Stomach (tissue), 9 donors: ENCODE data around the gene DDX5. TPM values are rescaled to one million over a fixed set of nuclear protein-coding genes. Genes with fewer than 3 reads are reported as not detected.

ENCODE experiments used
- DNase-seq, 2 donors: peaks; one replicate each; pipeline versions ENCODE4 v3.0.0 to v3.0.0-alpha.2; 2013 to 2019
- H3K27ac ChIP-seq, 5 donors: fragments of 200-600 bp in 4 of 5; sonication (generic) in 4 of 5; one replicate each; pipeline ENCODE4 v1.5.1; 2013 to 2019; ENCODE audit warnings: mild to moderate bottlenecking in 1 of 5, moderate library complexity in 1 of 5
- H3K27me3 ChIP-seq, 3 donors: fragments of 200-600 bp; sonication (generic); one replicate each; pipeline ENCODE4 v1.5.1; 2017 to 2019; ENCODE audit warnings: mixed run types in 1 of 3
- H3K36me3 ChIP-seq, 4 donors: fragments of 200-600 bp; sonication (generic); 1 replicate in 3 of 4; 2 replicates in 1 of 4; pipeline ENCODE4 v1.5.1; 2016 to 2019
- H3K4me1 ChIP-seq, 4 donors: fragments of 200-600 bp; sonication (generic); one replicate each; pipeline ENCODE4 v1.5.1; 2016 to 2019
- H3K4me3 ChIP-seq, 4 donors: fragments of 200-600 bp; sonication (generic) in 3 of 4; one replicate each; pipeline ENCODE4 v1.5.1; 2016 to 2019; ENCODE audit warnings: mild to moderate bottlenecking in 1 of 4
- H3K9me3 ChIP-seq, 4 donors: fragments of 200-600 bp; sonication (generic); one replicate each; pipeline ENCODE4 v1.5.1; 2016 to 2019
- CTCF ChIP-seq, 7 experiments: fragments of 450-650 bp in 4 of 7; fragments of 200-600 bp in 3 of 7; sonication (generic) in 3 of 7; IDR thresholded peaks; one replicate each; pipeline ENCODE4 v1.5.1; 2016 to 2019; ENCODE audit warnings: antibody characterized with exemption in 7 of 7, control low read depth in 2 of 7, mild to moderate bottlenecking in 1 of 7
- EP300 ChIP-seq: sonication (generic); formaldehyde crosslinking; IDR thresholded peaks from one replicate; pipeline ENCODE4 v1.6.1; 2017; ENCODE audit warnings: antibody characterized with exemption
- POLR2A ChIP-seq, 4 donors: fragments of 450-650 bp; IDR thresholded peaks; one replicate each; pipeline ENCODE4 v1.6.1; 2016; ENCODE audit warnings: antibody characterized with exemption in 4 of 4, control low read depth in 2 of 4, mild to moderate bottlenecking in 1 of 4, moderate library complexity in 1 of 4
- POLR2AphosphoS5 ChIP-seq, 3 donors: sonication (generic); formaldehyde crosslinking; IDR thresholded peaks; one replicate each; pipeline ENCODE4 v1.6.1; 2016; ENCODE audit warnings: antibody characterized with exemption in 3 of 3
- WGBS, 5 donors: extraction: QIAGEN DNeasy Blood & Tissue Kit in 3 of 5; methylation state at CpG; one replicate each; pipeline versions ENCODE4 v1.1.5 to v1.1.7; 2013 to 2018; 5-methylcytosine and 5-hydroxymethylcytosine counted together
- intact Hi-C: fragments of 100-400 bp; cut with DNase I; formaldehyde crosslinking; loops from one replicate; pipeline ENCODE4 v1.15.1; 2023; ENCODE audit warnings: low total_unique reads
- polyA plus RNA-seq, 3 donors: library from polyadenylated mRNA; stranded (reverse); fragments of 200-250 nt; gene quantifications; one replicate each; pipeline ENCODE4 v1.2.3, GENCODE V29; 2013
- total RNA-seq, 5 donors: library from RNA; depleted of rRNA; stranded (reverse); fragments of >200 nt; gene quantifications; one replicate each; pipeline versions ENCODE4 v1.1.0 to v1.2.3, GENCODE V29; 2014 to 2016
- donor health status: healthy with polysubstance abuse.
- donor health status: Bipolar disorder and iron deficiency.
- donor health status: healthy.

DDX5 gene
- total and polyA plus RNA-seq, 8 donors, result 208 to 1,284 (median 528) TPM

- intact Hi-C loops, result no loop called here
- no peak for TF ChIP-seq CTCF (IDR thresholded peaks at IDR 0.05)
- no peak for TF ChIP-seq EP300
- no peak for TF ChIP-seq POLR2A (IDR thresholded peaks at IDR 0.05)
- TF ChIP-seq POLR2AphosphoS5 (IDR thresholded peaks at IDR 0.05), result no peak
- Histone ChIP-seq H3K27ac (no peak overlapping the region), H3K27me3 (no peaks in the 10 kb centered on the region), H3K9me3 (no peaks in the 10 kb centered on the region), H3K36me3 (peaks cover 75 to 100% (median 99%) of the 10 kb centered on the region in 4 donors), H3K4me3 (no peak overlapping the region), H3K4me1 (no peaks in the 10 kb centered on the region)
- peak in 1 of 2 donors; percentile 10 for DNase-seq
- 80 to 89% (median 88%) methylated on average over 3 of the region's 3 CpGs for WGBS, 5 donors
Measured at GRCh38 chr17:64534187-64534586, 28.1 kb upstream of the DDX5 start.

GRCh38 chr17:64533784-64534183 lies 27.7 kb upstream of the DDX5 start:
- H3K4me3 ChIP-seq, result no peak overlapping the region
- H3K27me3 ChIP-seq, result no peaks in the 10 kb centered on the region
- no peak overlapping the region for H3K27ac ChIP-seq
- no peak for DNase-seq
- intact Hi-C loops, result no loop called here
- 80 to 91% (median 87%) methylated on average over 2 of the region's 2 CpGs for WGBS, 5 donors
- TF ChIP-seq POLR2A (IDR thresholded peaks at IDR 0.05) (no peak), POLR2AphosphoS5 (IDR thresholded peaks at IDR 0.05) (no peak), EP300 (no peak), CTCF (IDR thresholded peaks at IDR 0.05) (no peak)
- peaks cover 80 to 100% (median 100%) of the 10 kb centered on the region in 4 donors for H3K36me3 ChIP-seq
- no peaks in the 10 kb centered on the region for H3K9me3 ChIP-seq
- H3K4me1 ChIP-seq, result no peaks in the 10 kb centered on the region

- H3K27ac ChIP-seq, result no peak overlapping the region
- intact Hi-C loops, result no loop called here
- DNase-seq, result no peak
Measured at GRCh38 chr17:64532409-64532808, 26.3 kb upstream of the DDX5 start.

GRCh38 chr17:64531955-64532371 lies 25.9 kb upstream of the DDX5 start:
- TF ChIP-seq CTCF (IDR thresholded peaks at IDR 0.05) (no peak), POLR2A (IDR thresholded peaks at IDR 0.05) (no peak), POLR2AphosphoS5 (IDR thresholded peaks at IDR 0.05) (no peak), EP300 (no peak)
- no peak overlapping the region for H3K27ac ChIP-seq

More at GRCh38 chr17:64532409-64532808, 26.3 kb upstream of the DDX5 start:
- Histone ChIP-seq H3K36me3 (peaks cover 83 to 100% (median 100%) of the 10 kb centered on the region in 4 donors), H3K27me3 (no peaks in the 10 kb centered on the region), H3K9me3 (no peaks in the 10 kb centered on the region), H3K4me3 (no peak overlapping the region), H3K4me1 (no peaks in the 10 kb centered on the region)
- TF ChIP-seq CTCF (IDR thresholded peaks at IDR 0.05) (no peak), POLR2AphosphoS5 (IDR thresholded peaks at IDR 0.05) (no peak), POLR2A (IDR thresholded peaks at IDR 0.05) (no peak), EP300 (no peak)
- WGBS, 5 donors, result 89 to 93% (median 93%) methylated on average over 5 of the region's 5 CpGs

More at GRCh38 chr17:64531955-64532371, 25.9 kb upstream of the DDX5 start:
- Histone ChIP-seq H3K4me3 (no peak overlapping the region), H3K9me3 (no peaks in the 10 kb centered on the region), H3K36me3 (peaks cover 83 to 100% (median 100%) of the 10 kb centered on the region in 4 donors), H3K27me3 (no peaks in the 10 kb centered on the region), H3K4me1 (no peaks in the 10 kb centered on the region)
- intact Hi-C loops, result no loop called here
- no peak for DNase-seq
- WGBS, 5 donors, result 42 to 71% (median 50%) methylated on average over 5 of the region's 5 CpGs
